H1 (cell line): ENCODE results near the gene PTCH1.

Experiments
- KDM1A ChIP-seq: fragments of 200-600, 300-600 bp; sonication (generic); IDR thresholded peaks from 2 replicates; pipeline ENCODE4 v1.7.1; 2016; ENCODE audit warnings: mild to moderate bottlenecking, low read length, borderline replicate concordance
- TF ChIP-seq, protein P1 (sequence below), 3 experiments: IDR thresholded peaks; 1 replicate in 2 of 3; 2 replicates in 1 of 3; pipeline versions ENCODE4 v1.5.1 to v1.6.1; 2011; ENCODE audit warnings: low read length in 3 of 3, mild to moderate bottlenecking in 3 of 3, inconsistent platforms in 2 of 3, low read depth in 1 of 3, moderate library complexity in 1 of 3; ENCODE audit not compliant: insufficient read depth in 1 of 3; ENCODE audit errors: control extremely low read depth in 1 of 3

DNA sequence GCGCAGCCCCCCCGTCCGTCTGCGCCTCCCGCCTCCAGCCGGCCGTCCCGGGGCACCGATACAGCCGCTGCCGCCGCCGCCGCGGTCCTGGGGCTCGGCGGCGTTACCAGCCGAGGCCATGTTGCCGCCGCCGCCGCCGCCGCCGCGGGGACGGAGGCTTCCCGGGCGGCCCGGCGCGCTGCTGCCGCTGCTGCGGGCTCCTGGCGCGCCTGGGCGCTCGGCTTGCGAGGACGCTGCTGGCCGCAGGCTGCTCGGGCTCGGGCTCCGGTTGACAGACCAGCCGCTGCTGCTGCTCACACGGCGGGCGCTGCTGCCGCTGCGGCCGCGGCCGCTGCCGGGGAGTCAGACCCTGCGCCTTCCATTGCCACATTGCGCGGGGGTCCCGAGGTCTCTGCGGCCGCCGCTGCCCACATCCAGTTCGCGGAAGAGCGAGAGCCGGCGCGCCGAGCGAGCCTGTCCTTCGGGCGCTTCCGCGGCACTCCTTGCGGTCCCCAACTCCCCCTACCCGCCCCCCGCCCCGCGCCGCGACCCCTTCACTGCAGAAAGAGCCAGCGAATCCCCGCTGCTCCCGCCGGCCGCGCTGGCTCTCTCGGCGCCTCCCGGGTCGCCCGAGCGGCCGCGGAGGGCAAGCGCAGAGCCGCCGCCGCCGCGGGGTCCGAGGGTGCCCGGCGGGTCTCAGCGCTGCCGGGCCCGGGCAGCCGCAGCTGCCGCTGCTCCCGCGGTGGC is 8.4 kb downstream of the PTCH1 start:
- TF ChIP-seq KDM1A, result no peak
- TF ChIP-seq, protein P1, sequence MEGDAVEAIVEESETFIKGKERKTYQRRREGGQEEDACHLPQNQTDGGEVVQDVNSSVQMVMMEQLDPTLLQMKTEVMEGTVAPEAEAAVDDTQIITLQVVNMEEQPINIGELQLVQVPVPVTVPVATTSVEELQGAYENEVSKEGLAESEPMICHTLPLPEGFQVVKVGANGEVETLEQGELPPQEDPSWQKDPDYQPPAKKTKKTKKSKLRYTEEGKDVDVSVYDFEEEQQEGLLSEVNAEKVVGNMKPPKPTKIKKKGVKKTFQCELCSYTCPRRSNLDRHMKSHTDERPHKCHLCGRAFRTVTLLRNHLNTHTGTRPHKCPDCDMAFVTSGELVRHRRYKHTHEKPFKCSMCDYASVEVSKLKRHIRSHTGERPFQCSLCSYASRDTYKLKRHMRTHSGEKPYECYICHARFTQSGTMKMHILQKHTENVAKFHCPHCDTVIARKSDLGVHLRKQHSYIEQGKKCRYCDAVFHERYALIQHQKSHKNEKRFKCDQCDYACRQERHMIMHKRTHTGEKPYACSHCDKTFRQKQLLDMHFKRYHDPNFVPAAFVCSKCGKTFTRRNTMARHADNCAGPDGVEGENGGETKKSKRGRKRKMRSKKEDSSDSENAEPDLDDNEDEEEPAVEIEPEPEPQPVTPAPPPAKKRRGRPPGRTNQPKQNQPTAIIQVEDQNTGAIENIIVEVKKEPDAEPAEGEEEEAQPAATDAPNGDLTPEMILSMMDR (IDR thresholded peaks at IDR 0.05; ENCODE audit: control extremely low read depth in 1 of 3, insufficient read depth in 1 of 3, low read depth in 1 of 3, low read length in 3 of 3), result no peak
